AG09319 (cell line): ENCODE data around the gene SHISA4.
"Not testable (repeated sequence)": the region's sequence is repeated elsewhere in the genome, so short reads cannot be mapped to it uniquely, and the experiment has no call there.

Source experiments
- DNase-seq: peaks from one replicate; pipeline ENCODE4 v3.0.0-alpha.2; 2010; ENCODE audit warnings: low read depth; ENCODE audit errors: extremely low read depth
- TF ChIP-seq, protein P1 (sequence below): IDR thresholded peaks from 2 replicates; pipeline ENCODE4 v1.5.1; 2011; ENCODE audit warnings: low read depth, mild to moderate bottlenecking, inconsistent platforms, low read length, moderate library complexity

Gene SHISA4

DNA sequence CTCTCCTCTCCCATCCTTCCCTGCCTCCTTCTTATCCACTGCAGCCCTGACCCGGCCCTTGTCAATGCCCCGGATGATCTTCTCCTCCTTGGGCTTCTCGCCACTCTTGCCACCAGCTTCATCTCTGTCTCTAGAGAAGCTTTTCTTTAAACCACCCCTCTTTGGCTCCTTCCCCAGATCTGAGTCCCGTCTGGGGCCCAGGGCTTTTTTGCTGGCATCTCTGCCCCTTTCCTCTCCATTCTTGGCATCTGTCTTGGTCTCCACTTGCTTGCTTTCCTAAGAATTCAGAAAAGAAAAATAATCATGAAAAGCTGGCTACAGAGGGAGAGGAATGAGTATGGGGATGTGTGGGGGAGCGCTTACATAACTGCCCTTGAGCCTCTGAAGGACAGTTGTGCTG is 11.8 kb downstream of the SHISA4 start:
- DNase-seq, result no peak
- TF ChIP-seq, protein P1, sequence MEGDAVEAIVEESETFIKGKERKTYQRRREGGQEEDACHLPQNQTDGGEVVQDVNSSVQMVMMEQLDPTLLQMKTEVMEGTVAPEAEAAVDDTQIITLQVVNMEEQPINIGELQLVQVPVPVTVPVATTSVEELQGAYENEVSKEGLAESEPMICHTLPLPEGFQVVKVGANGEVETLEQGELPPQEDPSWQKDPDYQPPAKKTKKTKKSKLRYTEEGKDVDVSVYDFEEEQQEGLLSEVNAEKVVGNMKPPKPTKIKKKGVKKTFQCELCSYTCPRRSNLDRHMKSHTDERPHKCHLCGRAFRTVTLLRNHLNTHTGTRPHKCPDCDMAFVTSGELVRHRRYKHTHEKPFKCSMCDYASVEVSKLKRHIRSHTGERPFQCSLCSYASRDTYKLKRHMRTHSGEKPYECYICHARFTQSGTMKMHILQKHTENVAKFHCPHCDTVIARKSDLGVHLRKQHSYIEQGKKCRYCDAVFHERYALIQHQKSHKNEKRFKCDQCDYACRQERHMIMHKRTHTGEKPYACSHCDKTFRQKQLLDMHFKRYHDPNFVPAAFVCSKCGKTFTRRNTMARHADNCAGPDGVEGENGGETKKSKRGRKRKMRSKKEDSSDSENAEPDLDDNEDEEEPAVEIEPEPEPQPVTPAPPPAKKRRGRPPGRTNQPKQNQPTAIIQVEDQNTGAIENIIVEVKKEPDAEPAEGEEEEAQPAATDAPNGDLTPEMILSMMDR, result no peak

DNA sequence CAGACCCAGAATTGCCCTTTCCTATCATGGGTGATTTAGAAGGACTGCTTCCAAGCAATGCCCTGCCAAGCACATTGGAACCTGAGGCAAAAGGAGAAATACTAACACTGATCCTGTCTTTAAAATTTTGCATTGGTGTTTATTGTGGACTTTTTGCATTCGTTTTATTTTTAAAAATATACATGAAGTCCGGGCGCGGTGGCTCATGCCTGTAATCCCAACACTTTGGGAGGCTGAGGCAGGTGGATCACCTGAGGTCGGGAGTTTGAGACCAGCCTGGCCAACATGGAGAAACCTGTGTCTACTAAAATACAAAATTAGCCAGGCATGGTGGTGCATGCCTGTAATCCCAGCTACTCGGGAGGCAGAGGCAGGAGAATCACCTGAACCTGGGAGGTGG is 12.3 kb downstream of the SHISA4 start:
- DNase-seq, result not testable (repeated sequence)

DNA sequence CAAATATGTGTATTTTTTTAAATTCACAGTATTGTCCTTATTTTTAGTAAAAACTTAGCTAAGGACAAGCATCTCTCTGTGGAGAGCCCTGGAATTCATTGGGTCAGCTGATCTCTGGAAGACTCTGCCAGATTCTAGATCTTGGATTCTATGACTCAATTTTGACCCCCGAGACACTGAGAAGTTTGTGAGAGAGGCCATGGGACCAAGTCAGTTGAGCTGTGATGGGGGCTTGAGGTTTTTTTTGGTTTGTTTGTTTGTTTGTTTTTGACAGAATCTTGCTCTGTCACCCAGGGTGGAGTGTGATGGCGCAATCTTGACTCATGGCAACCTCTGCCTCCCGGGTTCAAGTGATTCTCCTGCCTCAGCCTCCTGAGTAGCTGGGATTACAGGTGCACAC is 13.5 kb downstream of the SHISA4 start:
- TF ChIP-seq, protein P1, result no peak
- DNase-seq, result no peak

DNA sequence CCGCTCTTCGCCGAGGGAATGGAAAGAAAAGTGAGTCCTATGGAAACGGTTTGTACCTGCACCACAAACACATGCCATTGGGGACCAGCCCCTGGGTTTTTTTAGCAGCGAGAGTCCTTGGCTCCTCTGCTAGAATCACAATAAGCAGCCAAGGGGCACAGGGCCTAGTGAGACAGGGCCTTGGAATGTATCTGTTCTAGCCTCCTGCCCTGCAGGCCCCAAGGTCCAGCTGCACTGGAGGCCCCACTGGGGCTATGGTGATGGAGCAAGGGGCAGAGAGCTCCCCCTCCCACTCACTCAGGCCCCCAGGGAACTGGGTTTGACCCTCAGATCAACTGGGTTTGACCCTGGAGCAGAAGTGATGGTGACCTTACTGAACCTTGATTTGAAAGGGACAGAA is 14.4 kb downstream of the SHISA4 start:
- TF ChIP-seq, protein P1, result no peak
- no peak for DNase-seq

DNA sequence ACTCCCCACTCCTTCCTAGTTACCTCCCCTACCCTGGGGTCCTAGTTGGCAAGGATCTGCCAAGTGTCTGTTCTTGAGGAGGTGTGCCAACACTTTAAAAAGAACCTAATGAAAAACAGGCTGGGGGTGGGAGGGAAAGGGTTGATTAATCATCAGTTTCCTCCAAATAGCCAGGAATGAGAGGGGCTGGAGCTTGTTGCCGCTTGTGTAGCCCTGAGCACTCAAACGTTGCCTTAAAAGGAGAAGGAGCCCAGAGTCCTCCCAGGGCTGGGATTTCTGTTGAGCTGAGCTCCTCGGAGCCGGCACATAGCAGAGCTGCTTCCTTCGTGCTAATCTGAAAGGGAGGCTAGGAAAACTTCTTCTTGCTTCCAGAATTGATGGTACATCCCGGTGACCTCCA is 15.9 kb downstream of the SHISA4 start:
- peak; percentile 92 for DNase-seq
- TF ChIP-seq, protein P1, result no peak

DNA sequence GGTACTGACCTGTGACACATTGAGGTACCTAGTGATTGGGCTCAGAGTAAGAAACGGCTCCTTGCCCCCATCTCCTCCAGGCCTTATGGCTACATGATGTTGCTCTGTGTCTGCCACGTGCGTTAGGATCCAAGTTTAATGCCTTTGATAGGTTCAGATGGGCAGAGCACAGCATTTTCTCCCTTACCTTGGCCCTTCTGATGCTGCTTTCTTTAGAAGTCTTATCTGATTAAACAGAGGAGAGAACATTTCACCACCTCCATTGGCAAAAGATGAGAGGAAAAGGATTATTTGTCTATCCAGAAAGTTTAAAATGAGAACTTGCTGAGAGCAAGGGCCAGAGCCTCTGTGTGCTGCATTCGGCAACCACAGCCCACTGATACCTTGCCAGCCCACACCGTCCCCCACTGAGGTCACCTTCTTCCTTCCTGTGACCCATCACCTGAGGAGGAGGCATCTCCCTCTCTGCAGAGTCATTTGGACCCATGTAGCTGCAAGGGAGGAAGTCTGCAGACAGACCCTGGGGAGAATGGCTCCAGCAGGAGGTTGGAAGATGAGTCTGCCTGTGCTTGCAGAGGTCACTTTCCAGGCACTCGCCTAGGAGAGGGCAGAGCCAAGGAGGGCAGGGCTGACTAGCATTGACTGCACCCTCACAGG is 16.7 kb downstream of the SHISA4 start:
- TF ChIP-seq, protein P1, result no peak
- no peak for DNase-seq

DNA sequence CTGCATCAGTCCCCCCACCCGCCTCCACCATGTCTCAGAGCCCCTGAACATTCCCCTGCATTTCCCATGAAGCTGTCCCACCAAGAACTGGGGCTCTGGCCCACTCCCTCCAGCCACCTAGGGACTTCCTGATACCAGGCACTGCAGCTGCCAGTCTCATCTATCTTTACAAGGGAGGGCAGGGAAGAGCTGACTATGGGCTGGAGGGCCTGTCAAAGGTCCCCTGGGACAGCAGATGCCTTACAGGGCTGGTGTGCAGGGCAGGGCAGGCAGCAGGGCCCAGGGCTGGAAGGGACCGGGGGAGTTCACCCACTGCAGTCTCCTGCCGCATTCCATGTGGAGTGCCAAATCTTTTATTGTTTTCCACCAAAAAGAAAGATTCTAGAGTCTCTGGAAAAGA is 17.6 kb downstream of the SHISA4 start:
- no peak for DNase-seq
- TF ChIP-seq, protein P1, result no peak

DNA sequence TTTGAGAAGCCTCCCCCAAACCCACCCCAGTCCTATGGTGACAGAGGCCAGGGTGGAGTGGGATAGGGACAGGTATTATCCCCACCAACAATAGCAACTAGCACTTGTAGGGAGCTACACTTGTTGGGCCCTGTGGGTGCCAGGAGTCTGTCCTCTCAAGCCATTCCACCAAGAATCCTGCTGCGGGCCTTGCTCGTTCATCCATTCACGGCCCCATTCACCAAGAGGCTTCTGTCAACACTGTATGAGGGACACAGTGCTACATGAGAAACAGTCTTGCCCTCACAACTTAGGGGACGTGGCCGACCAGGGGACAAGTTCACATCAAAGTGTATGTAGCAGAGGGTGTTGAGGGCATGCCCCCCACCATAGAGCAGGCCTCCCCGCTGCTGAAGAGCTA is 18.9 kb downstream of the SHISA4 start:
- TF ChIP-seq, protein P1, result no peak
- no peak for DNase-seq
